SK-N-SH (cell line): Measurements from ENCODE around the gene PPP1R16B. TPM values are rescaled to one million over a fixed set of nuclear protein-coding genes. Genes with fewer than 3 reads are reported as not detected.
A peak's percentile ranks its signal among the peaks of the same experiment; 100 is the strongest.

Source experiments
- CTCF ChIA-PET: fragments of 300-600, 350-600 bp; formaldehyde crosslinking; extraction: SDS; loops from one replicate; lab custom pipeline; 2021; lab: Yijun Ruan, JAX
- POLR2A ChIA-PET: fragments of 350-600 bp; sonication (Branson Sonifier 250); formaldehyde crosslinking; extraction: SDS; loops from one replicate; lab custom pipeline; 2020; ENCODE audit warnings: antibody characterized with exemption, inconsistent platforms; lab: Yijun Ruan, JAX
- DNase-seq: peaks from one replicate; pipeline ENCODE4 v3.0.0; 2012
- H2AFZ ChIP-seq: fragments of 200-600 bp; sonication (generic); 2 replicates; pipeline ENCODE4 v1.8.1; 2016; ENCODE audit warnings: antibody characterized with exemption, mild to moderate bottlenecking, low read depth
- H3F3A ChIP-seq: fragments of 200-600 bp; sonication (generic); replicated peaks from 2 replicates; pipeline ENCODE3; 2016; ENCODE audit warnings: antibody characterized with exemption, mild to moderate bottlenecking; ENCODE audit not compliant: insufficient read depth
- H3K27ac ChIP-seq, 2 experiments: fragments of 200-500 bp in 1 of 2; fragments of 200-600 bp in 1 of 2; sonication (Bioruptor generic) in 1 of 2; sonication (generic), shearing (Covaris generic) in 1 of 2; 2 replicates each; pipeline versions ENCODE4 v1.5.1 to v1.6.1; 2014 to 2016; ENCODE audit warnings: low read depth in 2 of 2, inconsistent platforms in 1 of 2, low read length in 1 of 2, mild to moderate bottlenecking in 1 of 2, mixed read lengths in 1 of 2
- H3K27me3 ChIP-seq: fragments of 200-600 bp; sonication (generic), shearing (Covaris generic); 2 replicates; pipeline ENCODE4 v1.6.1; 2016; ENCODE audit warnings: mixed run types; ENCODE audit not compliant: insufficient read depth
- H3K36me3 ChIP-seq, 2 experiments: fragments of 200-500 bp in 1 of 2; fragments of 200-600 bp in 1 of 2; sonication (Bioruptor generic) in 1 of 2; sonication (generic) in 1 of 2; replicated peaks in 1 of 2; 2 replicates each; pipeline versions ENCODE3 to v1.5.1; 2014 to 2016; ENCODE audit warnings: low read length in 1 of 2, mild to moderate bottlenecking in 1 of 2; ENCODE audit not compliant: insufficient read depth in 2 of 2, control insufficient read depth in 1 of 2
- H3K4me1 ChIP-seq, 2 experiments: fragments of 200-500 bp in 1 of 2; fragments of 200-600 bp in 1 of 2; sonication (Bioruptor generic) in 1 of 2; sonication (generic), shearing (Covaris generic) in 1 of 2; 2 replicates each; pipeline versions ENCODE4 v1.5.1 to v1.6.1; 2014 to 2016; ENCODE audit warnings: low read depth in 1 of 2, low read length in 1 of 2, mixed run types in 1 of 2; ENCODE audit not compliant: insufficient read depth in 2 of 2, control insufficient read depth in 1 of 2
- H3K4me2 ChIP-seq: fragments of 200-600 bp; sonication (generic), shearing (Covaris generic); 2 replicates; pipeline ENCODE4 v1.6.1; 2017; ENCODE audit warnings: mixed run types
- H3K4me3 ChIP-seq, 2 experiments: fragments of 200-500 bp in 1 of 2; fragments of 200-600 bp in 1 of 2; sonication (Bioruptor generic) in 1 of 2; sonication (generic), shearing (Covaris generic) in 1 of 2; 2 replicates each; pipeline versions ENCODE4 v1.5.1 to v1.8.1; 2014 to 2016; ENCODE audit warnings: low read depth in 2 of 2, inconsistent platforms in 1 of 2, low read length in 1 of 2, mild to moderate bottlenecking in 1 of 2, mixed read lengths in 1 of 2, moderate library complexity in 1 of 2
- H3K79me2 ChIP-seq: fragments of 200-600 bp; sonication (generic); 2 replicates; pipeline ENCODE4 v1.8.1; 2017; ENCODE audit warnings: mild to moderate bottlenecking; ENCODE audit not compliant: insufficient read depth
- H3K9ac ChIP-seq: fragments of 200-600 bp; sonication (generic); 2 replicates; pipeline ENCODE4 v1.6.1; 2017; ENCODE audit warnings: mixed run types
- H3K9me2 ChIP-seq: fragments of 200-600 bp; sonication (generic); 2 replicates; pipeline ENCODE4 v1.6.1; 2017; ENCODE audit warnings: mixed run types
- H3K9me3 ChIP-seq: fragments of 200-600 bp; sonication (generic); 2 replicates; pipeline ENCODE4 v1.6.1; 2017; ENCODE audit warnings: mixed run types, mild to moderate bottlenecking, moderate library complexity
- H4K20me1 ChIP-seq: fragments of 200-600 bp; sonication (generic); 2 replicates; pipeline ENCODE4 v1.6.1; 2017; ENCODE audit warnings: mild to moderate bottlenecking, mixed run types; ENCODE audit not compliant: insufficient read depth
- CHD2 ChIP-seq: fragments of 150-350 bp; IDR thresholded peaks from 2 replicates; pipeline ENCODE4 v1.6.1; 2018; ENCODE audit warnings: low read length; ENCODE audit not compliant: partially characterized antibody
- ELF1 ChIP-seq: IDR thresholded peaks from 2 replicates; pipeline ENCODE4 v1.4.0; 2012
- FOXJ3 ChIP-seq: sonication (generic); formaldehyde crosslinking; IDR thresholded peaks from 2 replicates; pipeline ENCODE4 v1.5.1; 2020; ENCODE audit warnings: mild to moderate bottlenecking, missing genetic modification reagents
- FOXM1 ChIP-seq: IDR thresholded peaks from 2 replicates; pipeline ENCODE4 v1.4.0; 2012; ENCODE audit warnings: low read depth, mild to moderate bottlenecking
- GABPA ChIP-seq: IDR thresholded peaks from 2 replicates; pipeline ENCODE4 v1.4.0; 2012; ENCODE audit warnings: low read depth, mild to moderate bottlenecking
- GATA2 ChIP-seq: sonication (generic); formaldehyde crosslinking; IDR thresholded peaks from 2 replicates; pipeline ENCODE4 v1.5.0; 2020; ENCODE audit warnings: mild to moderate bottlenecking, missing genetic modification reagents
- JUND ChIP-seq: IDR thresholded peaks from 2 replicates; pipeline ENCODE4 v1.4.0; 2012
- MEF2A ChIP-seq: IDR thresholded peaks from 2 replicates; pipeline ENCODE4 v1.4.0; 2012; ENCODE audit warnings: low read depth, borderline replicate concordance
- MXI1 ChIP-seq: IDR thresholded peaks from 2 replicates; pipeline ENCODE4 v1.6.1; 2012; ENCODE audit warnings: mild to moderate bottlenecking, low read depth, low read length, improper control_type of control experiment
- NRF1 ChIP-seq: IDR thresholded peaks from 2 replicates; pipeline ENCODE4 v1.6.1; 2012; ENCODE audit warnings: low read depth, mild to moderate bottlenecking, low read length
- PBX3 ChIP-seq: IDR thresholded peaks from 2 replicates; pipeline ENCODE4; 2012
- RCOR1 ChIP-seq: fragments of 150-350 bp; IDR thresholded peaks from 2 replicates; pipeline ENCODE4 v1.6.1; 2017; ENCODE audit warnings: antibody characterized with exemption, low read length
- TAF1 ChIP-seq: IDR thresholded peaks from 2 replicates; pipeline ENCODE4 v1.6.1; 2012; ENCODE audit warnings: low read depth, mild to moderate bottlenecking, low read length, moderate library complexity, borderline replicate concordance
- WGBS: methylation state at CpG from one replicate; pipeline ENCODE4 v1.1.6; 2017; ENCODE audit warnings: low lambda C conversion rate; 5-methylcytosine and 5-hydroxymethylcytosine counted together
- polyA plus RNA-seq, 3 experiments: library from polyadenylated mRNA; depleted of rRNA; stranded (reverse); fragments of >200 nt; gene quantifications; 2 replicates each; pipeline ENCODE4 v1.2.3, GENCODE V29; 2012

PPP1R16B gene
- polyA plus RNA-seq, 1 of the 3 experiments (the other 2 are of a cell fraction), result 0.28 TPM

GRCh38 chr20:38805958-38806854 lies 709 bp downstream of the PPP1R16B start:
- WGBS, result 13% methylated on average over 12 of the region's 81 CpGs
- H3K79me2 ChIP-seq, result no peaks in the 10 kb centered on the region
- H3K36me3 ChIP-seq, result no peaks in the 10 kb centered on the region
- peaks cover 0 to 22% of the 10 kb centered on the region in 2 experiments; a peak in 1 of 4 replicates for H3K4me1 ChIP-seq
- POLR2A ChIA-PET, result interaction anchor here (0.9 to 3.5 kb wide), 7 partner anchors 25 to 120 kb away, joined by 3 to 34 read pairs (median 4); partner anchors contain the start of gene FAM83D
- no peaks in the 10 kb centered on the region for H3K9me3 ChIP-seq
- H3K4me2 ChIP-seq, result peak overlapping the region; percentile 92
- TF ChIP-seq MXI1 (peak; percentile 2; the same call in 1 of the 2 replicates), NRF1 (no peak)
- TF ChIP-seq, all 33 proteins: peak for 1
- DNase-seq, result peak; percentile 76
- CTCF ChIA-PET, result interaction anchor here (0.7 to 4.2 kb wide), 20 partner anchors 8 to 244 kb away, joined by 3 to 25 read pairs (median 5); partner anchors contain the start of gene FAM83D
- Histone ChIP-seq H3K9ac (no peak overlapping the region), H3K9me2 (no peaks in the 10 kb centered on the region), H3K27me3 (peaks cover 32% of the 10 kb centered on the region), H2AFZ (peak overlapping the region; percentile 83; the same call in 1 of the 2 replicates), H3F3A (no peaks in the 10 kb centered on the region), H4K20me1 (no peaks in the 10 kb centered on the region), H3K27ac (peak overlapping the region in 1 of 2 experiments; percentile 77; a peak in 2 of 4 replicates), H3K4me3 (peak overlapping the region; percentile 56)

GRCh38 chr20:38806855-38807655 lies 1.6 kb downstream of the PPP1R16B start:
- Histone ChIP-seq H4K20me1 (no peaks in the 10 kb centered on the region), H3F3A (no peaks in the 10 kb centered on the region), H3K27me3 (peaks cover 32% of the 10 kb centered on the region), H3K79me2 (no peaks in the 10 kb centered on the region), H3K9ac (no peak overlapping the region), H3K4me3 (peak overlapping the region in 1 of 2 experiments; percentile 56; a peak in 2 of 4 replicates), H3K36me3 (no peaks in the 10 kb centered on the region), H3K9me2 (no peaks in the 10 kb centered on the region), H3K4me1 (peaks cover 0 to 26% of the 10 kb centered on the region in 2 experiments; a peak in 1 of 4 replicates), H3K27ac (peak overlapping the region in 1 of 2 experiments; percentile 77; a peak in 2 of 4 replicates), H3K9me3 (no peaks in the 10 kb centered on the region), H2AFZ (no peak overlapping the region), H3K4me2 (peak overlapping the region; percentile 92; the same call in 1 of the 2 replicates)
- 29% methylated on average over 25 of the region's 32 CpGs for WGBS
- TF ChIP-seq FOXJ3 (CRISPR knock-in tag) (no peak), FOXM1 (no peak), PBX3 (no peak), GATA2 (CRISPR knock-in tag) (no peak), JUND (no peak), CHD2 (no peak), ELF1 (no peak), MXI1 (no peak), MEF2A (no peak), RCOR1 (no peak), GABPA (no peak), TAF1 (no peak)
- ChIA-PET CTCF (interaction anchor here (0.7 to 4.2 kb wide), 14 partner anchors 9 to 243 kb away, joined by 3 to 25 read pairs (median 5); no protein-coding TSS in a partner anchor), POLR2A (interaction anchor here (1.7 to 3.5 kb wide), 3 partner anchors 69 to 76 kb away, joined by 5 to 34 read pairs (median 16); no protein-coding TSS in a partner anchor)
- DNase-seq, result peak; percentile 43
